HG02588 (cell line): ENCODE data around the gene CEACAM5.

Experiments used
- ATAC-seq: cut with Tn5 transposase; IDR thresholded peaks from one replicate; pipeline ENCODE4 v1.9.1; 2021; ENCODE audit warnings: mild to moderate bottlenecking, moderate library complexity; ENCODE audit not compliant: unreplicated experiment

Gene CEACAM5

GRCh38 chr19:41708481-41708880, at the start of gene CEACAM5:
CEACAM5 (plus strand) TSS chr19:41708626; CDS start chr19:41708732, 106 bp downstream.
- no peak for ATAC-seq

GRCh38 chr19:41666075-41666474, 42.4 kb upstream of the CEACAM5 start:
- no peak for ATAC-seq

GRCh38 chr19:41668315-41668714, 40.1 kb upstream of the CEACAM5 start:
- ATAC-seq: no peak

- no peak for ATAC-seq
Measured at GRCh38 chr19:41670755-41671154, 37.7 kb upstream of the CEACAM5 start.

- ATAC-seq: no peak
Measured at GRCh38 chr19:41671486-41671885, 36.9 kb upstream of the CEACAM5 start.

GRCh38 chr19:41682437-41682836, 26.0 kb upstream of the CEACAM5 start:
- no peak for ATAC-seq

GRCh38 chr19:41687419-41687818, 21.0 kb upstream of the CEACAM5 start:
- ATAC-seq: no peak

GRCh38 chr19:41688098-41688497, 20.3 kb upstream of the CEACAM5 start, which contains the start of gene CEACAM7:
CEACAM7 (minus strand) TSS chr19:41688270; CDS start chr19:41688165, 105 bp downstream.
- ATAC-seq: no peak

- ATAC-seq: no peak
Measured at GRCh38 chr19:41688687-41689086, 19.7 kb upstream of the CEACAM5 start.

- no peak for ATAC-seq
Measured at GRCh38 chr19:41689993-41690800, 18.2 kb upstream of the CEACAM5 start.

- no peak for ATAC-seq
Measured at GRCh38 chr19:41690801-41691065, 17.7 kb upstream of the CEACAM5 start.

GRCh38 chr19:41691268-41691970, 17.0 kb upstream of the CEACAM5 start:
- no peak for ATAC-seq

- ATAC-seq: no peak
Measured at GRCh38 chr19:41694196-41694595, 14.2 kb upstream of the CEACAM5 start.

GRCh38 chr19:41694831-41695635, 13.4 kb upstream of the CEACAM5 start:
- no peak for ATAC-seq

- no peak for ATAC-seq
Measured at GRCh38 chr19:41695745-41696144, 12.7 kb upstream of the CEACAM5 start.

GRCh38 chr19:41696402-41697197, 11.8 kb upstream of the CEACAM5 start:
- no peak for ATAC-seq

GRCh38 chr19:41697198-41697855, 11.1 kb upstream of the CEACAM5 start:
- no peak for ATAC-seq

- no peak for ATAC-seq
Measured at GRCh38 chr19:41698746-41699230, 9.6 kb upstream of the CEACAM5 start.

GRCh38 chr19:41699231-41699967, 9.0 kb upstream of the CEACAM5 start:
- no peak for ATAC-seq
